GM21515 (cell line): ENCODE measurements around the gene TMEM259.
A peak's percentile ranks its signal among the peaks of the same experiment; 100 is the strongest.

Source experiments
- ATAC-seq: cut with Tn5 transposase; IDR thresholded peaks from one replicate; pipeline ENCODE4 v1.9.1; 2021; ENCODE audit not compliant: unreplicated experiment

TMEM259 gene

DNA sequence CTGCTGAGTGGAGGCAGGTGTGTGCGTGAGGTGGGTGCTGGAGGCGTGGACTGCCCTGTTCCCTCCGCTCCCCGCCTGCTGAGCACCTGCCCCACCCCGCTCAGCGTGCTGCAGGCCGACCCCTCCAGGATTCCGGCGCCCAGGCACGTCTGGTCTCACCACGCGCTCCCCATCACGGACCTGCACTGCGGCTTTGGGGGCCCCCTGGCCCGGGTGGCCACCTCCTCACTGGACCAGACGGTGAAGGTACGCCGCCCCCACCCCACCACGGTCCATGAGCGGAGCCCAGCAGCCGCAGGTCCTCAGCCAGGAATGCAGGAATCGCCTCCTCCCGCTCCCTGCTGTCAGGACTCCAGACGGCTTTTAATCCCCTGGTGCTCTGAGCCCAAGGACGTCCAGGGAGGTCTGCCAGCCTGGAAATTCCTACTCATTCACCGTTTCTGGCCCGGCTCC lies 30.8 kb downstream of the TMEM259 start:
- ATAC-seq: no peak

DNA sequence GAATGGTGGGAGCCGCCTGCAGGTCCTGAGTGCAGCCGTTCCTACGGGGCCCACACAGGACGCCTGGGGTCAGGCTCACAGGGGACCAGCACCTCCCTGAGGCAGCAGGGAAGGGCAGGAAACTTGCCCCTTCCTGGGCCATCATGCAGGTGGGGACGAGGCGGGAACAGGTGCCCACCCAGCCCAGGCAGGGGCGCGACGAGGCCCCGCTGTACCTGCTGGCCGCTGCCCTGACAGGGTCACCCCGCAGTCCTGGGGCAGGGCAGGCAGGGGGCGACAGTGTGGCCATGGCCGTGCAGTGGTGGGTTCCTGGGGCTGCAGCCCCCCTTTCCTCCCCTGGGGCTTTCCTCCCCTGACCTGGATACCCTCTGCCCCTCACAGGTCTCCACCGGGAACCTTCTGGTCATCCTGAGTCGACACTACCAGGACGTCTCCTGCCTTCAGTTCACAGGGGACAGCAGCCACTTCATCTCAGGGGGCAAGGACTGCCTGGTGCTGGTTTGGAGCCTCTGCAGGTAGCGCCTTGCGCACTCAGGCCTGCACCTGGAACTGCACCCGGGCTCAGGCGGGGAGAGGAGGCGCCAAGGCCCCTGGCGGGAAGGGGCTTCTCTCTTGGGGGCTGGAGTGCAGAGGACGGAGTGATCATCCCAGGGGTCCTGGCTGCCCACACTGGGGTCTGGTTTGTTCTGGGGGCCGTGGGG lies 31.4 kb downstream of the TMEM259 start:
- no peak for ATAC-seq

DNA sequence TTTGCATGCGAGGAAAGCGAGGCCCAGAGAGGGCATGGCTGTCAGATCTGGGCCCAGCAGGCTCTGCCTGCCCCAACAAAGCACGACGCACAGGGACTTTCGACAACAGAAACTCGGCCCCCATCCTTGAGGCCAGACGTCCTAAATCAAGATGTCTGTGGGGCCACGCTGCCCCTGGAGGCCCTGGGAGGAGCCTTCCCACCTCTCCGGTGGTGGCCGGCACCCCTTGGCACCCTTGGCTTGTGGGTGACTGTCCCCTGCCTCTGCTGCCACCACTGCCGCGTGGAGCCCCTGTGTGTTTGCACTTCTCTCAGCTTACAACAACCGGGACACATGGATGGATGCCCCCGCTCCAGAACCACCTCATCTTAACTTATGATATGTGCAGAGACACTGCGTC lies 32.4 kb downstream of the TMEM259 start:
- ATAC-seq: no peak

DNA sequence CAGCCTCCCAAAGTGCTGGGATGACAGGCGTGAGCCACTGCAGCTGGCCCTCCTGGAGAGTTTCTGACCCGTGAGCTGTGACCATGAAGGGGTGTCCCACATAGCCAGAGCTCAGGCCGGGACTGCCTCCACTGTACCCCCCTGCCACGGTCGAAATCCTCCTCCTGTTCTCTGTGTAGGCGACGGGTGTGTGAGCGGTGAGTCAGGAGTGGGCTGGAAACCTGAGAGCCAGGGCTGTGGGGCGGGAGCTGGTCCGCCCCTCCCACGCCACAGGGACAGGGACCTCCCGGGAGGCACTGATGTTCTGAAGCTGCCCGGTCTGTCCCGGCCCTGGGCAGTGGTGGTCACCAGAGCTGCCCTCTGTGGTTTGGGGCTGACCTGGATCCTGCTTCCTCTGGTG lies 32.8 kb downstream of the TMEM259 start:
- ATAC-seq: no peak

DNA sequence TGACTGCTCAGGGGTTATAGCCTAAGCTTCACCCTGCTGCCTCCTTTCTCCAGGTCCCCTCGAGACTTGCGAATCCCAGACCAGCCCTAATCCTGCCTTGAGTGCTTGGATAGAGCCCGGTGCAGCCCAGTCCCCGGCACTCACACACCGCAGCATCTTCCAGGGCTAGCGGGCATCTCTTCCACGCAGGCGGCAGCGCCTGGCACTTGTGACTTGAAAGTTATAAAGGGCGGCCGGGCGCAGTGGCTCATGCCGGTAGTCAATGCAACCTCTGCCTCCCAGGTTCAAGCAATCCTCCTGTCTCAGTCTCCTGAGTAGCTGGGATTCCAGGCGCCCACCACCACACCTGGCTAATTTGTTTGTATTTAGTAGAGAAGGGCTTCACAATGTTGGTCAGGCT lies 34.8 kb downstream of the TMEM259 start:
- no peak for ATAC-seq

DNA sequence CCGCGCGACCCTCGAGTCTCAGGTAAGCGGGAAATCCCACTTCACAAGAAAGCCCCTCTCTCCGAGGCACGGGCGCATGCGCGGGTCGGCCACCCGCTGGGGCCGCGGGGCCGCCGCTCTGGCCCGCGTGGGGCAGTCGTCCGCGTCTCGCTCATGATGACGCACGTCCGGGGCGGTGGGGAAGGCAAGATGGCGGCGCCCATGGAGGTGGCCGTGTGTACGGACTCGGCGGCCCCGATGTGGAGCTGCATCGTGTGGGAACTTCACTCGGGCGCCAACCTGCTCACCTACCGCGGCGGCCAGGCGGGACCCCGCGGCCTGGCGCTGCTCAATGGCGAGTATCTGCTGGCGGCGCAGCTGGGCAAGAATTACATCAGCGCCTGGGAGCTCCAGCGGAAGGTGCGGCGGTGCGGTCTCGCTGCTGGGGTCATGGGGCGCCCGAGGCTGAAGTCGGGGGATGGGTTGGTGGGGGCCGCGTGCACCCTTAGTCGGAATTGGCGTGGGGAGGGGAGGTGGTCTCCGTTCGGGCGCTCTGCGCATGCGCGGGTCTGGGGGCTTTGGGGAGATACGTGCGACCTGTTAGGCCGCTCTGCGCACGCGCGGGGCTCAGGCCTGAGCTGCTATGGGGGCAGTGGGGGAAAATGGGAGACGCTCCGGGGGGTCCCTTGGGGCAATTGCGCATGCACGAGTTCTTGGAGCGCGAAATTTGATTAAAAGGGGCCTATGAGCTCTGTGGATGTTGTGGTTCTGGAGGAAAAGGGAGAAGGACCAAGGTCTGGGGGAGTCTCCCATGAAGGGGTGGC lies 36.6 kb downstream of the TMEM259 start, which contains the start of gene WDR18:
TSS of gene WDR18 (plus strand) at position 181 of the 803 bp plus-strand sequence. CDS start at position 190, 9 bp downstream.
- ATAC-seq: peak; percentile 57

DNA sequence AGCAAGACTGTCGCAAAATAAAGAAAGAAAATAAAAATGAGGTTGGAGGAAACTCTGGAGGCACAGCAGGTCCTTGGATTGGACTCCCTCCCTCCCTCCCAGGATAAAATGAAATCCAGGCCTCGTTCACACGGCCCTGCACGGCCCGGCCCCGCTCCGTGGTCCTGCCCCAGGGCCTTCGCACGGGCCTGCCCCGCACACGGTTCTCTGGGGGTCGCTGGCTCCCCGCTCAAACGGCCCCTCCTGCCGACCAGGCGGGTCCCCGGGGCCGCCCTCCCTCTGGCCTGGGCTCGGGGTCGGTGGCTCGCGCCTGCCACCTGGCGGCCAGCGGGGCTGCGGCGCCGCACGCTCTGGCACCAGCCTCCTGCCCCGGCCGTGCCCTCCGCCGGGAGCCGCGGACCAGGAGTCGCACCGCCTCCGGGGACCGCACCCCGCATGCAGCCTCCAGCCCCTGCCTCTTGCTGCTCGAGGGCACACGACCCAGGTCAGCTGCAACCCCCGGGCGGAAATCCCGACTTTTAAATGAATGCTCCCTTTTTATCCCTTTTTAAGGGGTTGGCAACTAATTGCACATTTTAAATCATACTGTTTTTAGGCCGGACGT lies 38.3 kb downstream of the TMEM259 start:
- ATAC-seq: peak; percentile 54

DNA sequence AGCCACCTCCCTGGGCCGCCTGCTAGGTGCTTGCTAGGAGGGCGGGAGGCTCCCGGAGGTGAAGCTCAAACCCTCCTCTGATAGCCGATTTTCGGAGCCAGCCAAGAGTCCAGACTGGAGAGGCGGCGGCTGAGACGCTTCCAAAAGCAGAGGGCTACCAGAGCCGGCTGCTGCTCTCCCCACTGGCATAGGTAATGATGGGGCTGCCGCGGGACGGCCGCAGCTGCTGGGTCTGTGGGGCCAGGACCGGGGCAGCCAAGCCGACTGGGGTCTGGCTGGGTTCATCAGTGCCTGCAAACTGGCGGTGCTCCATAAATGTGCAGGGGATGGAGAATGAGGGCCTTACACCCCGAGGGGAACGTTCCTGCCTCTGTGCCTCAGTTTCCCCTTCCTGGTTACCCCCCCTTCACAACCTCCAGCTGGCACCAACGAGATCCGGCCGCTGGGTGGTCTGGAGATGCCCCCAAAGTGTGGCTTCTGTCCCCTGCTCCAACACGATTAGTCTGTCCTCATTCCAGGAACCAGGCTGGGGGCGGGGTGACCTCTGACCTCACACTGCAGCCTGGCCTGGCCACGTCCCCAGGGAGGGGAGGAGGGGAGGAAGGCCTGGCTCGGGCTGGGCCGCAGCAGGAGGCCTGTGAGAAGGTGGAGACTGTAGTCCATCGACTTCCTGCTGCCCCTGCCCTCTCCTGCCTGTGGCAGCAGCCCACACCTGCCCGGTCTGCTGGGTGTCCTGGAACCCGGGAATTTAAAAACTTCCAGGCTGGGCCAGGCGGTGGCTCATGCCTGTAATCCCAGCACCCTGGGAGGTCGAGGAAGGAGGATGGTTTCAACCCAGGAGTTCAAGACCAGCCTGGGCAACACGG lies 40.6 kb downstream of the TMEM259 start:
- no peak for ATAC-seq

DNA sequence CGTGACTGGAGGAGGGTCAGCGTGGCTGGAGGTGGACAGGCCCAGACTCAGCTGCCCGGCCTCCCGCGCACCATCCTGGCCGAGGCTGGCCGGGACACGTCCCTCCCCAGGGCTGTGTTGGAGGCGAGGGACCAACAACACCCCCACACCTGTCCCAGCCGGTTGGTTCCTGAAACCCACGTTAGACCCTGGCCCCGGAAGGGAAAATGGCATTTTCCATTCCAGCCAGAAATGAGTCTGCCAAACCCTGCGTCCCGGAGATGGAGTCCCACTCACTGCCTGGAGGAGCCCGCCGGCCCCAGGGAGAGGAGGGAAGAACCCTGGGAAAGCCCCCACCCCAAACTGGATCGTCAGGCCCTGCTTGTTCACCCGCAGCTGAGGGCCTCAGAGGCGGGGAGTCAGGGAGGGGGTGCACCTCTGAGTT lies 41.6 kb downstream of the TMEM259 start:
- no peak for ATAC-seq

DNA sequence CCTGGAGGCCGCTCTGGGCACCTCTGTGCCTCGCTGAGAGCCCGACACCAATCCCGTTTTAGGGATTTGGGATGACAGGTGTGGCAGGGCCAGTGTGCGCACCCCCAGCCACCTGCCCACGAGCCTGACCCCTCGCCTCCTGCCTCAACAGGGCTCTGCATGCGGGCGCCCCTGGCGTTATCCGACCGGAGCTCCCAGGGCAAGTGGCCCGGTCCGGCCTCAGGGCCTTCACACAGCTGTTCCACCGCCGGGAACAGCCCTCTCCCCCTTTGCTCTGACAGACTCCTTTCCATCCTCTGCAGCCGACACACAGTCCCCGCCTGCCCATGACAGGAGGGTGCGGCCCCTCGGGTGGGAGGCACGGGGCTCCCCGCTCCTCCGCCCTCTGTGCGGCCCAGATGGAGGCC lies 43.9 kb downstream of the TMEM259 start:
- no peak for ATAC-seq

DNA sequence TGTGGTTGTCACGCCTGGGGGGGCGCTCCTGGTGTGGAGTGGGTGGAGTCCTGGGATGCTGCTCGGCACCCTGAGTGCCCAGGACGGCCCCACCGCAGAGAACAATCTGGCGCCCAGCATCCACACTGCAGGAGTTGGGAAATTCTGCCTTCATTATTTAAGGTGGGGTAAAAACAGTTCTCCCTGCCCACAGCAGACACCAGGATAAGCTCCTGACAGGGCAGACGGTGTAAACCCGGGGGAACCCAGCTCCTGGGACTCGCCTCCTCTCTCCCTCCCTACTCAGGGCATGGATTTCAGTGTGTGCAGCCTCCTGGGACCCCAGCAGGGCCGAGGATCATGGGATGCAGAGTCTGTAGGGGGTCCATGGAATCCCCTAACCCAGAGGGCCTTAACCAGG lies 44.4 kb downstream of the TMEM259 start:
- no peak for ATAC-seq

DNA sequence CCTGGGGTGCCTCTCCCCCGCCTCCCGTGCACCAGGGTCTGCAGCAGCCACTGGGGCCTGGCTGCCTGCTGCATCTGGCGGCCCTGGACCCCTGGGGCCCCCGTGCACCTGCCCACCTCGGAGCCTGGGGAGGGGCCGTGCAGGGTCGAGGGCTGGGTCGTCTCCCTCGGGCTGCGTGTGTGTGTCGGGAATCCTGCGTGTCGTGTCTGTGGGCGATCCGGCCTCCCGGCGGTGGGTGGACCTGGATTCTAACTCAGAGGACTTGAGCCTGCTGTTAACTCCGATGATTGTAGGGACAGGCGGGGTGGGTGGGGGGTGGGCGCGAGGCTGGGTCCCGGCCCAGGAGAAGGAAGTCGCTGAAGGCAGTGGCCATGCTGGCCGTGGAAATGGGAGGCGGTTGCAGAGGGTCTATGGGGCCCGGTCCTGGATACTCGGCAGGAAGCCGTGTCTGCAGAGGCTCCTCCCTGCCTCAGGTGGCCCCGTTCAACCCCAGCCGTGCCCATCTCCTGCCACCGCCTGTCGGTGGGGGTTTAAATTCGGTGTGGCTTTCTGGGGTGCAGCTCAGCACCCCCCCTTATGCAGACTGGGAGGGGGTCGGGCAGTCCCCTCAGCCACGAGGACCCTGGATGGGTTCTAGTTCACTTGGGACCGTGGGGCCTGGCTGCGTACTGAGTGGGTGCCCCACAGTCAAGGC lies 46.2 kb downstream of the TMEM259 start:
- no peak for ATAC-seq

DNA sequence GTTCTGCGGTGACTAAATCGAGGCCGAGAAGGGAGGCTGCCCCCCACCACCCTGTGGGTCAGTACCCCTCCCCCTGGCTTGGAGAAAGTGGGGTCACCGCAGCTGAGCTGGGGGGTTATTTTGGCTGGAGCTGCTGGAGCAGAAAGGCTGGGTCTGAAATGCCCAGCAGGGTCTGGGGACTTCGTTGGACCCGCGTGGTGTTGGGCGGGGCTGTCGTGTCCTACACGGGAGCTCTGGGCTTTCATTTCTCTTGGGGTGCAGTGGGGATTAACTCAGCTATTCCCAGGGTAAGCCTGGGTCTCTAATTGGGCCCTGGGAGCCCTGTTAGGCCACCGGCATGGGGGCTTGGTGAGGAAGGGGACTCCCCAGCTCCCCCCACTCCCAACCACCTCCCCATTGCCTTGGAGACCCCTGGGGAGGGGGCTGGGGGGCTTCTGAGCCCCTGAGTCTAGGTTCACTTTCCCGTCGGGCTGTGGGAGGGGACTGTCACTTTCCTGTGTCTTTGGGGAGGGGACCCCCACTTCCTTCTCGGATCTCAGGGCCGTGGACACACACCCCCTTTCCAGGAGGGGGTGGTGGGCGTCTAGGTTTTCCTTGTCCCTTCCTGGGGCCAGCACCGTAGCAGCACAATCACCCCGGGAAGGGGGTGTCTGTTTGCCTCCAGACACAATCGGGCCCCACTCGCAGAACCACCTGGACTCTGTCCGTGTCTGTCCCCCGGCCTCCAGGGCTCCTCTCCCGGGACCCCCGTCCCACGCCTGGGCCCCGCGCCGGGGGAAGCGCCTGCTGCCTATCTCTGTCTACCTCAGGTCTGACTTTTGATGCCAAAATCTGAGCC lies 47.0 kb downstream of the TMEM259 start:
- ATAC-seq: no peak

DNA sequence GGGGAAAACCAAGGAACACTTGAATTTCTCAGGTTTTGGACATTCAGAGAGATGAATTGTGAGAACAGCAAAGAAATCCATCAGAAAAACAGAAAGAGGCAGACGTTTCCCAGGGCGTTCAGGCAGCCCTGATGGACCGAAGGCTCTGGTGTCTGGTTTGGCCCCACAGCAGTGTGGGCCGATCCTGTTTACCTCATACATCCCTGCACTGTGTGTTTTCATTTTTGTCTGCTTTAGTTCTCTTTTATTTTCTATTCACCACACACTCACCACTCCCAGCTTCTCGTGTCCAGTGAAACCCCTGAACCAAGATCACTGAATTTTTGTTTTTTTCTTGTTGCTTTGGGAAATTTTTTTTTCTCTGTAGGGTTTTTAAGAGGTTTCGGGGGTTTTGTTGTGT lies 48.6 kb downstream of the TMEM259 start:
- no peak for ATAC-seq

DNA sequence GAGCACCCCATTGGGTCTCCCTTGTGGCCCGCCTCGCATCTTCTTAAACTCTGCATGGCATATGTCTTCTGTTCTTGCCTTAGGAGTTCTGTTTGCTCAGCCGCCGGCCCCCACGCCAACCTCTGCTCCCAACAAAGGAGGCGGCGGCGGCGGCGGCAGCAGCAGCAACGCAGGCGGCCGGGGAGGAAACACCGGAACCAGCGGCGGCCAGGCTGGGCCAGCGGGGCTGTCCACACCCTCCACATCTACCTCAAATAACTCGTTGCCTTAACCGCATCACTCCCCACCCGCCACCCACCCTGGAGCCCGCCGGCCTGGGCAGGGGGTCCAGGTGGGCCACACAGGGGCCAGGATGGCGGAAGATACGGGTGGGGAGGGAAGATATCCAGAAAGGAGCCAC lies 49.1 kb downstream of the TMEM259 start:
- ATAC-seq: no peak

DNA sequence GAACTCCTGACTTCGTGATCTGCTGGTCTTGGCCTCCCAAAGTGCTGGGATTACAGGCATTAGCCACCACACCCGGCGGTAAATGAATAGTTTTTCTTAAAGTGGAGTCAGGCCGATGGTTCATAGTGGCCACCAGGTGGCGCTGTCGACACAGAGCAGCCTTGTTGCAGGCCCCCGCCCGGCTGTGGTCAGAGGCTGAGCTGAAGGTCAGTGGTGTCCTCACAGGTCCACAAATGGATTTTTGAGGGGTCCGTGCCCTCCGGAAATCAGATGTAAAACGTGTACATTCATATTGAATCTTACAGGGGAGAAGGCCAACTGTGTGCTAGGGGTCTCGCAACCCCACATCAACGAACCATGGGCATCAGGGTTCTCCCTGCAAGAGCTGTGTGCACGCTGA lies 50.2 kb downstream of the TMEM259 start:
- ATAC-seq: no peak

DNA sequence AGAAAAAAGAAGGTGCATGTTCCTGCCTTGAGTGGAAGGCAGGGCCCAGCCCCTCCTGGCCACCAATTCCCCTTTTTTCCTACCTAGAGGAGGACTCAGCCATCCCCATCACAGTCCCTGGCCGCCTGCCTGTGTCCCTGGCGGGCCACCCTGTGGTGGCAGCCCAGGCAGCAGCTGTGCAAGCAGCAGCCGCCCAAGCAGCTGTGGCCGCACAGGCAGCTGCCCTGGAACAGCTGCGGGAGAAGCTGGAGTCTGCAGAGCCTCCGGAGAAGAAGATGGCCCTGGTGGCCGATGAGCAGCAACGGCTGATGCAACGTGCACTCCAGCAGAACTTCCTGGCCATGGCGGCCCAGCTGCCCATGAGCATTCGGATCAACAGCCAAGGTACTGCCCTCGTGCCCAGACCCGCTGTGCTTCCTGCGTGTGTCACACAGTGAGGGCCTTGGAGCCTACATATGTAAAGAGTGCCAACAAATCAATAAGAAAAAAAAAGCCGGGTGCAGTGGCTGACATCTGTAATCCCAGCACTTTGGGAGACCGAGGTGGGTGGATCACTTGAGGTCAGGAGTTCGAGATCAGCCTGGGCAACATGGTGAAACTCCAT lies 54.3 kb downstream of the TMEM259 start:
- no peak for ATAC-seq

DNA sequence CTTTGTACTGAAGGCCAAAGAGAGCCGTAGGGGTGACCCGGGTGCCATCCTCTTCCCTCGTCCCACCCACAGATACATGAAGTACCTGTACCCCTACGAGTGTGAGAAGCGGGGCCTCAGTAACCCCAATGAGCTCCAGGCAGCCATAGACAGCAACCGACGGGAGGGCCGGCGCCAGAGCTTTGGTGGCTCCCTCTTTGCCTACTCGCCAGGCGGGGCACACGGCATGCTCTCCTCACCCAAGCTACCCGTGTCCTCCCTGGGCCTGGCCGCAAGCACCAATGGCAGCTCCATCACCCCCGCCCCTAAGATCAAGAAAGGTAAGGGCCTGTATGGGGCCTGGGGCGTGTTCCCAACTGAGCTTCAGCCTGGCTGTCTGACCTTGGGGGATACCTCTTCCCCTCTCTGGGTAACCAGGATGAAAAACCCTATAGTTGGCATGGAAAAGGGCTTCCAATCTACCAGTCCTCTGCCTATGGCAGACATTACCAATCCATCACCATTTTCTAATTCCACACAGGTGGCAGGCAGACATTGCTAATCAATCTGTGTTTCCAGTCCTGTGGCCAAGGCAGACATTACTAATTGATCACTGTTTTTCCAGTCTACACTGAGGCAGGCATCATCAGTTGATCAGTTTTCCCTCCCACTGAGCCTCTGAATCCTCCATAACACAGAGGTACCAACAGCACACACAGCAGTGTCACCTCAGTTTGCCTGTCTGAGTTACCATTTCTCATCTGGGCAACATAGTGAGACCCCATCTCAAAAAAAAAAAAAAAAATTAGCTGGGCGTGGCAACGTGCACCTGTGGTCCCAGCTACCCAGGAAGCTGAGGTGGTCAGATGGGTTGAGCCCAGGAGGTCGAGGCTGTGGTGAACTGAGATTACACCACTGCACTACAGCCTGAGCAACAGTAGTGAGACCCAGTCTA lies 55.9 kb downstream of the TMEM259 start:
- ATAC-seq: no peak
